Gastrocnemius medialis (tissue), 4 donors: ENCODE data around the gene NOTCH4.

Experiments used
- CTCF ChIP-seq, 5 experiments: fragments of 450-650 bp in 3 of 5; fragments of 200-600 bp in 2 of 5; sonication (generic) in 2 of 5; IDR thresholded peaks in 4 of 5; conservative IDR thresholded peaks in 1 of 5; 1 replicate in 4 of 5; 2 replicates in 1 of 5; pipeline ENCODE4 v1.5.1; 2016 to 2019; ENCODE audit warnings: antibody characterized with exemption in 5 of 5, mild to moderate bottlenecking in 3 of 5, moderate library complexity in 3 of 5
- POLR2A ChIP-seq, 2 donors: fragments of 450-650 bp; IDR thresholded peaks; one replicate each; pipeline ENCODE4 v1.6.1; 2017; ENCODE audit warnings: antibody characterized with exemption in 2 of 2, mild to moderate bottlenecking in 2 of 2, moderate library complexity in 2 of 2

GRCh38 chr6:32183483-32184083 is 40.3 kb downstream of the NOTCH4 start:
- TF ChIP-seq CTCF (IDR thresholded peaks at IDR 0.05 in 4 of 5, conservative IDR thresholded peaks at IDR 0.05 in 1 of 5) (no peak), POLR2A (IDR thresholded peaks at IDR 0.05) (no peak)
